HG03045 (cell line): ENCODE results near the gene RAD52.
"Not testable (repeated sequence)": the region's sequence is repeated elsewhere in the genome, so short reads cannot be mapped to it uniquely, and the experiment has no call there.

Experiments used
- ATAC-seq: cut with Tn5 transposase; IDR thresholded peaks from one replicate; pipeline ENCODE4 v1.9.1; 2021; ENCODE audit warnings: mild to moderate bottlenecking, moderate library complexity; ENCODE audit not compliant: unreplicated experiment

RAD52 gene

DNA sequence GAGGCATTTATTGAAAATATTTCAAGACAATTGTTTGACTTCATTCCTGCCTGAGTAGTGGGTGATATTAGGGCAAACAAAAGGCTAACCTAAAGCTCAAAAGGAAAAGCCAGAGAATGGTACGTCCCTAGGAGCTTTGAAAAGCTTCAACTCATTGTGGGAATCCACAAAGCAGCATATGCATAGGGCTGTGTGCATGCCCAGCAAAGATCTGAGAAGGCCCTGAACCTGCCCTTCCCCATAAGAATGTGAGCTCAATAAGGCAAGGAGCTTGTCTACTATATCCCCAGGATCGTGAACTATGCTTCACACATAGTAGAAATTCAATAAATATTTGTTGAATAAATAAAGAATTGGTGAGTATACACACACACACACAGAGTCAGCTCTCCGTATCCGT is 19.1 kb upstream of the RAD52 start:
- no peak for ATAC-seq

DNA sequence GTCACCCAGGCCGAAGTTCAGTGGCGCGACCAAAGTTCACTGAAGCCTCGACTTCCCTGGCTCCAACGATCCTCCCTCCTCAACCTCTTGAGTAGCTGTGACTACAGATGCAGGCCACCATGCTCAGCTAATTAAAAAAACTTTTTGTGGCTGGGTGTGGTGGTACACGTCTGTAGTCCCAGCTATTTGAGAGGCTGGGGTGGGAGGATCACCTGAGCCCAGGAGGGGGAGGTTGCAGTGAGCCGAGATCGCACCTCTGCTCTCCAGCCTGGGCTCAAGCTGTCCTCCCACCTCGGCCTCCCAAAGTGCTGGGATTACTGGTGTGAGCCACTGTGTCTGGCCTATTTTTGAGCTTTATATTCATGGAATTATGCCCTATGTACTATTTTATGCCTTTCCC is 18.1 kb upstream of the RAD52 start:
- no peak for ATAC-seq

DNA sequence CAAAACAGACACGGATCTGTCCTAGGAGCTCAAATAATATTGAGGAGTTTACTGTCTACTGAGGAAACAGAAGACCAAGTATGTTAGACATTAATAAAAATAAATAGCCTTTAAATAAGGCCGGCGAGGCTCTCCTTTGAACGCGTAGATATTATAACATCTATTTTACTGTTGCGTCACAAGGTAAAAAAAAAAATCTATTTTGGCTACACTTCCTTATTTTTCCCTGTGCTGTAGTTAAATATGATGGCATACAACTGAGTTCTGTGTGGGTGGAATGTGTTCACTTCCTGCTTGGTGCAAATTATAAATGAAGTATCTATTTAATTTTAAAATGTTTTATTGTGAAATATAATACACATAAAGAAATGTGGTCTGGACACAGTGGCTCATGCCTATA is 17.2 kb upstream of the RAD52 start:
- no peak for ATAC-seq

DNA sequence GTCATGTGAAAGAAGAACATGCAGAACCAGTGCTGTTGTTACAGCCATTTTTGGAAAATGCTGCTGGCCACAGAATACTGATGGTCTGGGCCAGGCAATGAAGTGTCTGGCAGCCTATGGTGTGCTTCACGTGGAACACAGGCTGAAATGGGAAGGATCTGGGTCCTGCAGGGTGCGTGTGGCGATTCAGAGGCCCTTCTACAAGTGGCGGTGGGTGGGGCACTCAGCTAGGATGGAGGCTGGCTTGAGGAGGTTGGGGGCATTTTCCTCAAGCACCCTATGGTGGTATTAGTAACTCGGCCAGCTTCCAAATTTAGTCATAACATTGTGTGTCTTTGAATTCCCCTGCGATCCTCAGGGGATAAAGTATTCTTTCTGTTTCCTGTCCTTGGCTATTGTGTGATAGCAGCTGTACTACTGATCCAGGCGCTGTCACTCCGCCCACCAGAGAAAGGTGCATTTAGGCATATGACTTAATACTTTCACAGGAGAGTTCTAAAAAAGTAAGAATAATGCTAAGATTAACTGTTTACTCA is 9.2 kb upstream of the RAD52 start:
- ATAC-seq = no peak

DNA sequence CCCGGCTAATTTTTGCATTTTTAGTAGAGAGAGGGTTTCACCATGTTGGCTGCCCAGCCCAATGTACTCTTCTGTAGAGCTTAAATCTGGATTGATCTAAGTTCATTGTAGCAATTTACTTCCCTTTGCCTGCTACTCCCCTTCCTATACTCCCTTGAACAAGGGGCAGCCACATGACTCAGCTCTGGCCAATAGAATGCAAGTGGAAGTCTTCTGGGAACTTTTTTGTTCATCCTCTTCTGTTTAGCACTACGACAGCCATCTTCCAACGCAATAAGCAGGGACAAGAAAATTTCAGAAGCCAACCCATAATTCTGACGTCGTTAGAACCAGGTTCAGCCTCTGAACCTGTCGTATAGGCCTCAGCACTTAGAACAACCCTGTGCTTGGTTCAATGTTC is 6.4 kb upstream of the RAD52 start:
- ATAC-seq = no peak

GRCh38 chr12:954741-955140 is 5.2 kb upstream of the RAD52 start:
- ATAC-seq = no peak

- no peak for ATAC-seq
These were observed 4.3 kb upstream of the RAD52 start for GRCh38 chr12:953776-954175.

DNA sequence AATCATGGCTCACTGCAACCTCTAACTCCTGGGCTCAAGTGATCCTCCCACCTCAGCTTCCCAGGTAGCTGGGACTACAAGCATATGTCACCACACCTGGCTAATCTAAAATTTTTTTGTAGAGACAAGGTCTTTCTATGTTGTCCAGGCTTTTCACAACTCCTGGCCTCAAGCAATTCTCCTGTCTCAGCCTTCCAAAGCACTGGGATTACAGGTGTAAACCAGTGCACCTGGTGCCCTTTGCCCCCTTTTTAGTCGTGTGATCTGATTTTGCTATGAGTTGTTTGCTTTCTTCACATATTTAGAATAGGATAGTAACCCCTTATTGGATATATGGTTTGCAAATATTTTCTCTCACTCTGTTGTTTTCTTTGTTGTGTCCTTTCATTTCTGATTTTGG is 1.7 kb upstream of the RAD52 start:
- ATAC-seq = no peak

DNA sequence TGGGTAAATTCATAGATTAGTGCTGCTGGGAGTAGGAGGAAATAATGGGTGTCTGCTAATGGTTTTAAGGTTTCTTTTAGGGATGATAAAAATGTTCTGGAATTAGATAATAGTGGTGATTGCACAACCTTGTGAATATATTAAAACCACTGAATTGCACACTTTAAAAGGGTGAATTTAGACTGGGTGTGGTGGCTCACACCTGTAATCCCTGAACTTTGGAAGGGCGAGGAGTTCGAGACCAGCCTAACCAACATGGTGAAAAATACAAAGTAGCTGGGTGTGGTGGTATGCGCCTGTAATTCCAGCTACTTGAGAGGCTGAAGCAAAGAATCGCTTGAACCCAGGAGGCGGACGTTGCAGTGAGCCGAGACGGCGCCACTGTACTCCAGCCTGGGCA is 1.3 kb downstream of the RAD52 start:
- ATAC-seq = no peak

- no peak for ATAC-seq
These were observed 2.9 kb downstream of the RAD52 start for GRCh38 chr12:946631-947030.

DNA sequence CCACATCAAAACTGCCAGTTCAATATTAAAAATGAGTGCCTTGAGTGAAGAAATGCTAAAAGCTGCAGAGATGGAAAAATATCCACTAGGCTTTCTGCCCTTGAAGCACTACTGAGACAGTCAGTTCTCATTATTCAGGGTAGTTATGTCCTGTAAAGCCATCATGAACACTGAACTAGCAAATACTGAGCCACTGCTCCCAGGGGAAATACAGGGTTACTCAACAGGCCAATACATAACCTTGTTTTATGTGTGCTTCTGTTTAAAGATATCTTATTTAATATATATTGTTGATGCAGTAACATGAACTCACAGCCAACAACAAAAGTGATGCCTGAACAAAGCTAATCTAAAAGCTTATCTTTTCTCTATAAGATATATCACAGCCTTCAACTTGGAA is 3.3 kb downstream of the RAD52 start:
- ATAC-seq = no peak

GRCh38 chr12:944211-944610 is 5.3 kb downstream of the RAD52 start:
- no peak for ATAC-seq

- no peak for ATAC-seq
These were observed 6.4 kb downstream of the RAD52 start for GRCh38 chr12:943051-943450.

DNA sequence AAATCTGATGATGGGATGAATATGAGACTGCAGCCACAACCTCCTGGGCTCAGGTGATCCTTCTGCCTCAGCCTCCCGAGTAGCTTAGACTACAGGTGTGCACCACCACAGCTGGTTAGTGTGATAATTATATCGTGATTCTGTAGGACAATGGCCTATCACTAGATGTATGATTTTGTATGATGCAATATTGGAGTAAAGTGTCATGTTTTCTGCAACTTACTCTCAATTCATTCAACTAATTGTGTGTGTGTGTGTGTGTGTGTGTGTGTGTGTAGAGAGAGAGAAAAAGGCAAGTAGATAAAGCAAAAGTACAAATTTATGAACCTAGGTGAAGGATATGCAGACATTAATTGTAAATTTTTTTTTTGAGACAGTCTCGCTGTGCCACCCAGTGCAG is 10.7 kb downstream of the RAD52 start:
- ATAC-seq = no peak

DNA sequence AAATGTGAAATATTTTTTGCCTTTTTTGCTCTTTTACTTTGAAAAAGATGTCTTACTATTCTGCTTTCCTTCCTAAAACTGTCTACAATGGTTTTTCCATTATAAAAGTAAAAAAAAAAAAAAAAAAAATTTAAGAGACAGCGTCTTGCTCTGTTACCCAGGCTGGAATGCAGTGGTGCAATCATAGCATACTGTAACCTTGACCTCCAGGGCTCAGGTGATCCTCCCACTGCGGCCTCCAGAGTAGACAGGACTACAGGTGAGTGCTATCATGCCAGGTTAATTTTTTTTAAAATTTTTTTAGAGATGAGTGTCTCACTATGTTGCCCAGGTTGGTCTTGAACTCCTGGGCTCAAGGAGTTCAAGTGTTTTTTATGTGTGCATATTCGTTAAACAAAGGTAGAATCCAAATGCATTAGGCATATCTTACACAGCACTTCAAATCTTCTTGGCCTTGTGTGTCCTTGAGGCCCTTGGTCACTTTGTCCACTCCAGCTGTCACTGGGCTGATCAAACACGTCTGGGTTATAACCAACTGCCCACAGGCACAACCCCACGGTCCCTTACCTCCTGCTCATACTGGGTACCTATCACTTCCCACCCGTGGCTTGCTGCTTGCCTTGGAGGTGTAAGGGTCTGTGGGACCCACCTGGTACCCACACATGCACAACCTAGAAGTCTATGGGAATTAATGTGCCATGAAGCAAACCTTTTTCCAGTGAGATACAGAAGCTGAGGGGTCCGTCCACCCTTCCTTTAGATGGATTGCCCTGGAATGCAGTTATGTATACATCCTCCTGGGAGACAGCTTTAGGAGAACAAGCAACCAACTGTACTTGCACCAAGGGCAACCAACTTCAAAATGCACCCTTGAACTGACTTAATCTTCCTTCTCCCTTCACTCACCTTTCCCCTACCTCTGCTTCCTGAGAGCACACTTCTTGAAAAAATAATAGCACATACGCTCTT is 12.8 kb downstream of the RAD52 start:
- ATAC-seq = no peak

- not testable (repeated sequence) for ATAC-seq
These were observed 13.6 kb downstream of the RAD52 start for GRCh38 chr12:935891-936290.

DNA sequence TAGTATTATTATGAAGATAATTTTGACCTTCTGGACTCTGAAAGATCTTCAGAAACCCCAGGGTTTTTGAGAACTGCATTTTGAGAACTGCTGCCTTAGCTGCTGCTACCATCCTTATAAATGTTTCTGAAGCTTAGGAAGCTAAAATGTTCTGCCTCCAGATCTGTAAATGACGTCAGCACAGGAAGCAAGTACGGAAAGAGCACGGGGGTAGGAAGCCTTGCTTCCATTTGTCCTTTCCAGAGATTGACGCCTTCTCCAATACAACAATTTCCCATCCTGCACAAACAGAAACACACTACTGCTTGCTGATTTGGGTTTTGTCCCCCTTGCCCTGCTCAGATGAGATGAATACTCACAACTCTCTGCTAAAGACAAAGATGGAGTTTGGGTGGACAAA is 17.9 kb downstream of the RAD52 start:
- ATAC-seq = no peak

- no peak for ATAC-seq
These were observed 18.4 kb downstream of the RAD52 start for GRCh38 chr12:931060-931459.

- ATAC-seq = no peak
These were observed 22.9 kb downstream of the RAD52 start for GRCh38 chr12:926641-927040.

DNA sequence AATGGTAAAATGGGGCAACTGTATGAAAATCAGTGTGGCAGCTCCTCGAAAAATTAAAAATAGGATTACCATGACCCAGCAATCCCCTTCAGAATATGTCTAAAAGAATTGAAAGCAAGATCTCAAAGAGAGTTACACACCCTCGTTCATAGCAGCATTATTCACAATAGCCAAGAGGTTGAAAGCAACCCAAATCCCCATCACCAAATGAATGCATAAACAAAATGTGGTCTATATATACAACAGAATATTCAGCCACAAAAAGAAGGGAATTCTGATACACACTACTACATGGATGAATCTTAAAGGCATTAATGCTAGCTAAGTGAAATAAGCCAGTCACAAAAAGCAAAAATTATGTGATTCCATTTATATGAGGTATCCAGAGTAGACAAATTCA is 27.2 kb downstream of the RAD52 start:
- no peak for ATAC-seq

- no peak for ATAC-seq
These were observed 28.8 kb downstream of the RAD52 start for GRCh38 chr12:920676-921075.

- no peak for ATAC-seq
These were observed 32.6 kb downstream of the RAD52 start for GRCh38 chr12:916712-917445.
